HK-2 (cell line): Measurements from ENCODE around the gene MRGPRX3.

Experiments used
- DNase-seq: peaks from one replicate; pipeline ENCODE4 v3.0.0-alpha.2; 2018; ENCODE audit not compliant: unreplicated experiment

MRGPRX3 gene

DNA sequence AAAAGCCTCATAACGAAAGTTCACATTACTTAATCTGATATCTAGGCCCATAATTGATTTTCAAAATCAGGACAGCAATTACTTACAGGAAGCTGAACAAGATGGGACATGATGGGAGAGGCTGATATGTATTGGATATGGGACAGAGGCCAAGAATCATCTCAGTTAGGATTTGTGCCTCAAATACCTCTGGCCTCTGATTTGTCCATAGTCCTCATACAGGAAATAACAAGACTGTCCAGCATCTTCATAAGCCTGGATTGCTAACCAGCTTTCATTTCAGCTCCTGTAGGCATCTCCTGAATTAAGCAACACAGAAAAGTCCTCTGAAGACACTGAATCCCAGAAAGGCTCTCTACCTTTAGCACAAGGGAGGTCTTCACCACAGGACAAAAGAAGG, 36.0 kb downstream of the MRGPRX3 start:
- no peak for DNase-seq

DNA sequence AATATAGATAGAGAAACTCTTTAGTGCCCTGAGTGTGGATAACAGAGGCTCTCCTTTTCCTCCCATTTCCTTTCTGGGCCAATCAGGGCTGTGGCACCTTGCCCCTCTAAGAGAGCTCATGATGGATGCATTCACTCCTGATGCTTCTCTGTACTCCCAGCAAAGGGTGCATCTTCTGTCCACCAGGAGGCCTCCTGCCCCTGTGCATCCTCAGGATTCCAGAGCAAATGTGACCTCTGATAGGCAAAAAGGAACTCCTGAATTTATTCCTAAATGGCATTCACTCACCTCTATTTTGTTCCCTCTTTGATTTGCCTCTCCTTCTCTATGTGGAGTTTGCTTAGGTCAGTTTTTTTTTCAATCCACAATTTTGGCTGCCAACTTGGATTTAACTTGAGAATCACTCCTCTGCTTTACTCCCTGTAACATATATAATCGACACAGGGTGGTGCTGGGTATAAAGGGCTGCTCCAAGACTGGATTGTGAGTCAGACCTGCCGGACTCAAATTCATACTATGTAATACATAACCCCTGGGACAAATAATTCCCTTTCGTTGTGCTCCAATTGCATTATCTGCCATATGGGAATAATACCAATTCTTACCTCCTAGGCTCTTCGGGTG, 39.1 kb downstream of the MRGPRX3 start:
- peak; percentile 6 for DNase-seq

DNA sequence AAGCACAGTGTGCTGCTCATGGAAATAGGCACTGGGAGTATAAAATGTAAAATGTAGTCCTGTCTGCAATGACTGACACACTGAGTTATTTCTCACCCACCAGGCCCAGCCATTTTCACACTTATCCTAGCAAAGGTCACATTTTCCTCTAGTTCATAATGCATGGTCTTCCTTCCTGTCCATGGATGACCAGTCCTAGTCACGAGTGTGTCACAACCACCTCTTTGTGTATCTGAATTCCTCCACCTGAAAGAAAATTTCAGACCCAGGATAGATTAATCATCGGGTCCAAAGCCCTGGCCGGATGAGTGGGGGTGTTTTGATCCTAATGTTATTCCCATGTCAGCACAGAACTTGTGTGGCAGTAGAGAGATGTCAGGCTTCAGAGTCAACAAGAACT, 40.3 kb downstream of the MRGPRX3 start, which contains the start of gene MRGPRX4:
MRGPRX4 (plus strand) TSS at position 172 of the 400 bp plus-strand sequence. CDS start 420 bp downstream, outside the sequence.
- DNase-seq: no peak

DNA sequence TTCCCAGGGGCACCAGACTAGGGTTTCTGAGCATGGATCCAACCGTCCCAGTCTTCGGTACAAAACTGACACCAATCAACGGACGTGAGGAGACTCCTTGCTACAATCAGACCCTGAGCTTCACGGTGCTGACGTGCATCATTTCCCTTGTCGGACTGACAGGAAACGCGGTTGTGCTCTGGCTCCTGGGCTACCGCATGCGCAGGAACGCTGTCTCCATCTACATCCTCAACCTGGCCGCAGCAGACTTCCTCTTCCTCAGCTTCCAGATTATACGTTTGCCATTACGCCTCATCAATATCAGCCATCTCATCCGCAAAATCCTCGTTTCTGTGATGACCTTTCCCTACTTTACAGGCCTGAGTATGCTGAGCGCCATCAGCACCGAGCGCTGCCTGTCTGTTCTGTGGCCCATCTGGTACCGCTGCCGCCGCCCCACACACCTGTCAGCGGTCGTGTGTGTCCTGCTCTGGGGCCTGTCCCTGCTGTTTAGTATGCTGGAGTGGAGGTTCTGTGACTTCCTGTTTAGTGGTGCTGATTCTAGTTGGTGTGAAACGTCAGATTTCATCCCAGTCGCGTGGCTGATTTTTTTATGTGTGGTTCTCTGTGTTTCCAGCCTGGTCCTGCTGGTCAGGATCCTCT, 41.0 kb downstream of the MRGPRX3 start:
- DNase-seq: no peak
